Measurements from ENCODE around the gene CNTNAP2.

GRCh38 chr7:147805996-147806576, 1689.5 kb downstream of the CNTNAP2 start:
- TF ChIP-seq, protein P1, sequence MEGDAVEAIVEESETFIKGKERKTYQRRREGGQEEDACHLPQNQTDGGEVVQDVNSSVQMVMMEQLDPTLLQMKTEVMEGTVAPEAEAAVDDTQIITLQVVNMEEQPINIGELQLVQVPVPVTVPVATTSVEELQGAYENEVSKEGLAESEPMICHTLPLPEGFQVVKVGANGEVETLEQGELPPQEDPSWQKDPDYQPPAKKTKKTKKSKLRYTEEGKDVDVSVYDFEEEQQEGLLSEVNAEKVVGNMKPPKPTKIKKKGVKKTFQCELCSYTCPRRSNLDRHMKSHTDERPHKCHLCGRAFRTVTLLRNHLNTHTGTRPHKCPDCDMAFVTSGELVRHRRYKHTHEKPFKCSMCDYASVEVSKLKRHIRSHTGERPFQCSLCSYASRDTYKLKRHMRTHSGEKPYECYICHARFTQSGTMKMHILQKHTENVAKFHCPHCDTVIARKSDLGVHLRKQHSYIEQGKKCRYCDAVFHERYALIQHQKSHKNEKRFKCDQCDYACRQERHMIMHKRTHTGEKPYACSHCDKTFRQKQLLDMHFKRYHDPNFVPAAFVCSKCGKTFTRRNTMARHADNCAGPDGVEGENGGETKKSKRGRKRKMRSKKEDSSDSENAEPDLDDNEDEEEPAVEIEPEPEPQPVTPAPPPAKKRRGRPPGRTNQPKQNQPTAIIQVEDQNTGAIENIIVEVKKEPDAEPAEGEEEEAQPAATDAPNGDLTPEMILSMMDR (IDR thresholded peaks at IDR 0.05) = no peak
- no peak for TF ChIP-seq POLR2A (IDR thresholded peaks at IDR 0.05)

Measured in uterus (tissue), 2 donors.